ENCODE results near the gene PSMA5.
"Not testable (repeated sequence)": the region's sequence is repeated elsewhere in the genome, so short reads cannot be mapped to it uniquely, and the experiment has no call there.

PSMA5 gene

GRCh38 chr1:109392788-109393616 is 33.2 kb downstream of the PSMA5 start:
- no peak for DNase-seq (ENCODE audit: low read depth in 2 of 3, low spot score in 1 of 3)

- no peak for DNase-seq (ENCODE audit: low read depth in 2 of 3, low spot score in 1 of 3)
These were observed 34.0 kb downstream of the PSMA5 start for GRCh38 chr1:109392037-109392787.

- no peak for DNase-seq (ENCODE audit: low read depth in 2 of 3, low spot score in 1 of 3)
These were observed 34.6 kb downstream of the PSMA5 start for GRCh38 chr1:109391626-109392025.

- no peak for DNase-seq (ENCODE audit: low read depth in 2 of 3, low spot score in 1 of 3)
These were observed 35.1 kb downstream of the PSMA5 start for GRCh38 chr1:109391157-109391556.

- no peak for DNase-seq (ENCODE audit: low read depth in 2 of 3, low spot score in 1 of 3)
These were observed 36.5 kb downstream of the PSMA5 start for GRCh38 chr1:109389638-109390341.

GRCh38 chr1:109388884-109389637 is 37.2 kb downstream of the PSMA5 start:
- DNase-seq (ENCODE audit: low read depth in 2 of 3, low spot score in 1 of 3) = no peak

GRCh38 chr1:109388208-109388711 is 38.0 kb downstream of the PSMA5 start:
- DNase-seq (ENCODE audit: low read depth in 2 of 3, low spot score in 1 of 3) = no peak

- no peak for DNase-seq (ENCODE audit: low read depth in 2 of 3, low spot score in 1 of 3)
These were observed 40.1 kb downstream of the PSMA5 start for GRCh38 chr1:109386054-109386717.

GRCh38 chr1:109385417-109385816 is 40.8 kb downstream of the PSMA5 start:
- no peak for DNase-seq (ENCODE audit: low read depth in 2 of 3, low spot score in 1 of 3)

- DNase-seq (ENCODE audit: low read depth in 2 of 3, low spot score in 1 of 3) = no peak
These were observed 42.4 kb downstream of the PSMA5 start for GRCh38 chr1:109383854-109384253.

- no peak for DNase-seq (ENCODE audit: low read depth in 2 of 3, low spot score in 1 of 3)
These were observed 43.0 kb downstream of the PSMA5 start for GRCh38 chr1:109383087-109383779.

- DNase-seq (ENCODE audit: low read depth in 2 of 3, low spot score in 1 of 3) = no peak
These were observed 44.7 kb downstream of the PSMA5 start for GRCh38 chr1:109381573-109381972.

- no peak for DNase-seq (ENCODE audit: low read depth in 2 of 3, low spot score in 1 of 3)
These were observed 46.3 kb downstream of the PSMA5 start for GRCh38 chr1:109379907-109380306.

GRCh38 chr1:109379422-109379821 is 46.8 kb downstream of the PSMA5 start:
- no peak for DNase-seq (ENCODE audit: low read depth in 2 of 3, low spot score in 1 of 3)

GRCh38 chr1:109377698-109378097 is 48.5 kb downstream of the PSMA5 start:
- DNase-seq (ENCODE audit: low read depth in 2 of 3, low spot score in 1 of 3) = no peak

GRCh38 chr1:109373696-109374095 is 52.6 kb downstream of the PSMA5 start:
- DNase-seq (ENCODE audit: low read depth in 2 of 3, low spot score in 1 of 3) = not testable (repeated sequence)

- no peak for DNase-seq (ENCODE audit: low read depth in 2 of 3, low spot score in 1 of 3)
These were observed 53.1 kb downstream of the PSMA5 start for GRCh38 chr1:109373126-109373525.

- no peak for DNase-seq (ENCODE audit: low read depth in 2 of 3, low spot score in 1 of 3)
These were observed 54.0 kb downstream of the PSMA5 start for GRCh38 chr1:109372281-109372680.

- DNase-seq (ENCODE audit: low read depth in 2 of 3, low spot score in 1 of 3) = peak; percentile 3 to 14 (median 5)
These were observed 54.9 kb downstream of the PSMA5 start for GRCh38 chr1:109371341-109371739.
